Smooth muscle cell (in vitro differentiated cells): ENCODE data around the gene IL17RE. TPM values are rescaled to one million over a fixed set of nuclear protein-coding genes. Genes with fewer than 3 reads are reported as not detected.
"Not testable (repeated sequence)": the region's sequence is repeated elsewhere in the genome, so short reads cannot be mapped to it uniquely, and the experiment has no call there.

Experiments
- DNase-seq: peaks from one replicate; lab custom pipeline; 2025; ENCODE audit not compliant: unreplicated experiment; lab: John Stamatoyannopoulos, UW
- H2AFZ ChIP-seq: fragments of 200-600 bp; sonication (generic); 2 replicates; pipeline ENCODE4 v1.6.0; 2016; ENCODE audit warnings: antibody characterized with exemption, low read depth, mild to moderate bottlenecking
- H3F3A ChIP-seq: fragments of 200-600 bp; sonication (generic); 2 replicates; pipeline ENCODE4 v1.6.0; 2017; ENCODE audit warnings: antibody characterized with exemption, low read depth
- H3K27ac ChIP-seq: fragments of 200-600 bp; sonication (generic); 2 replicates; pipeline ENCODE4 v1.5.1; 2016; ENCODE audit warnings: low read depth, mild to moderate bottlenecking
- H3K27me3 ChIP-seq: fragments of 200-600 bp; sonication (generic); 2 replicates; pipeline ENCODE4 v1.6.1; 2016; ENCODE audit warnings: low read depth, mild to moderate bottlenecking
- H3K36me3 ChIP-seq: fragments of 200-600 bp; sonication (generic); 2 replicates; pipeline ENCODE4 v1.5.1; 2016; ENCODE audit warnings: low read depth
- H3K4me1 ChIP-seq: fragments of 200-600 bp; sonication (generic); 2 replicates; pipeline ENCODE4 v1.5.1; 2016; ENCODE audit warnings: low read depth
- H3K4me2 ChIP-seq: fragments of 200-600 bp; sonication (generic); 2 replicates; pipeline ENCODE4 v1.6.0; 2016; ENCODE audit warnings: mild to moderate bottlenecking
- H3K4me3 ChIP-seq: fragments of 200-600 bp; sonication (generic); 2 replicates; pipeline ENCODE4 v1.5.1; 2016; ENCODE audit warnings: mild to moderate bottlenecking
- H3K79me2 ChIP-seq: fragments of 200-600 bp; sonication (generic); 2 replicates; pipeline ENCODE4 v1.6.0; 2016; ENCODE audit warnings: low read depth, mild to moderate bottlenecking
- H3K9ac ChIP-seq: fragments of 200-600 bp; sonication (generic); 2 replicates; pipeline ENCODE4 v1.6.0; 2016; ENCODE audit warnings: low read depth
- H3K9me3 ChIP-seq: fragments of 200-600 bp; sonication (generic); replicated peaks from 2 replicates; pipeline ENCODE4 v1.5.1; 2016; ENCODE audit warnings: low read depth
- H4K20me1 ChIP-seq: fragments of 200-600 bp; sonication (generic); 2 replicates; pipeline ENCODE4 v1.6.0; 2016; ENCODE audit warnings: low read depth
- WGBS: methylation state at CpG from one replicate; pipeline ENCODE4 v1.1.7; 2016; ENCODE audit warnings: low lambda C conversion rate; 5-methylcytosine and 5-hydroxymethylcytosine counted together
- polyA plus RNA-seq: library from polyadenylated mRNA; unstranded; fragments of >200 nt; fragmentation: Nextera tagmentation; extraction: Ambion mirVana; gene quantifications from 2 replicates; pipeline ENCODE4 v1.2.1, GENCODE V29; 2016
- total RNA-seq: library from RNA; depleted of rRNA; stranded (reverse); fragments of >200 nt; gene quantifications from 2 replicates; pipeline ENCODE4 v1.2.3, GENCODE V29; 2014
- TF ChIP-seq, protein P1 (sequence below): fragments of 200-600 bp; sonication (generic); IDR thresholded peaks from 2 replicates; pipeline ENCODE4 v1.5.1; 2017; ENCODE audit warnings: borderline replicate concordance, mild to moderate bottlenecking, antibody characterized with exemption; ENCODE audit not compliant: insufficient read depth, poor library complexity, severe bottlenecking

IL17RE gene
- total and polyA plus RNA-seq, 2 experiments from 2014 or later, result 0.32 to 4.9 TPM

DNA sequence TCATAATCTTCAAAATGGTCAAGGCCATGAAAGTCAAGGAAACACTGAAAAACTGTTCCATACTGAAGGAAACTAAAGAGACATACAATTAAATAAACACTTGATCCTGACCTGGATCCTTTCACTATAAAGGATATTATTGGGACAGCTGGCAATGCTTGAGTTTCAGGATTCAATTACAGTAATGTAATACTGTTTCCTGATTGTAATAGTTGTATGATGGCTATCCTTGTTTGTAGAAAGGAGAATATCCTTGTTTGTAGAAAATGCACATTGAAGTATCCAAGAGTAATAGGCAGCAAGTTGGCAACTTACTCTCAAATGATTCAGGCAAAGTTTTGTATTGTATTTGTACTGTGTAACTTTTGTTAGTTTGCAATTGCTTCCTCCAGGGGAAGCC is 27.2 kb upstream of the IL17RE start:
- no peaks in the 10 kb centered on the region for H4K20me1 ChIP-seq
- H2AFZ ChIP-seq, result no peak overlapping the region
- H3K4me2 ChIP-seq, result no peak overlapping the region
- H3K4me3 ChIP-seq, result no peak overlapping the region
- no peaks in the 10 kb centered on the region for H3K4me1 ChIP-seq
- no peaks in the 10 kb centered on the region for H3K79me2 ChIP-seq
- no peaks in the 10 kb centered on the region for H3K27me3 ChIP-seq
- no peaks in the 10 kb centered on the region for H3F3A ChIP-seq
- H3K9me3 ChIP-seq, result no peaks in the 10 kb centered on the region
- no peaks in the 10 kb centered on the region for H3K36me3 ChIP-seq
- H3K27ac ChIP-seq, result no peak overlapping the region
- no peak for DNase-seq
- TF ChIP-seq, protein P1, sequence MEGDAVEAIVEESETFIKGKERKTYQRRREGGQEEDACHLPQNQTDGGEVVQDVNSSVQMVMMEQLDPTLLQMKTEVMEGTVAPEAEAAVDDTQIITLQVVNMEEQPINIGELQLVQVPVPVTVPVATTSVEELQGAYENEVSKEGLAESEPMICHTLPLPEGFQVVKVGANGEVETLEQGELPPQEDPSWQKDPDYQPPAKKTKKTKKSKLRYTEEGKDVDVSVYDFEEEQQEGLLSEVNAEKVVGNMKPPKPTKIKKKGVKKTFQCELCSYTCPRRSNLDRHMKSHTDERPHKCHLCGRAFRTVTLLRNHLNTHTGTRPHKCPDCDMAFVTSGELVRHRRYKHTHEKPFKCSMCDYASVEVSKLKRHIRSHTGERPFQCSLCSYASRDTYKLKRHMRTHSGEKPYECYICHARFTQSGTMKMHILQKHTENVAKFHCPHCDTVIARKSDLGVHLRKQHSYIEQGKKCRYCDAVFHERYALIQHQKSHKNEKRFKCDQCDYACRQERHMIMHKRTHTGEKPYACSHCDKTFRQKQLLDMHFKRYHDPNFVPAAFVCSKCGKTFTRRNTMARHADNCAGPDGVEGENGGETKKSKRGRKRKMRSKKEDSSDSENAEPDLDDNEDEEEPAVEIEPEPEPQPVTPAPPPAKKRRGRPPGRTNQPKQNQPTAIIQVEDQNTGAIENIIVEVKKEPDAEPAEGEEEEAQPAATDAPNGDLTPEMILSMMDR, result no peak
- H3K9ac ChIP-seq, result no peak overlapping the region

DNA sequence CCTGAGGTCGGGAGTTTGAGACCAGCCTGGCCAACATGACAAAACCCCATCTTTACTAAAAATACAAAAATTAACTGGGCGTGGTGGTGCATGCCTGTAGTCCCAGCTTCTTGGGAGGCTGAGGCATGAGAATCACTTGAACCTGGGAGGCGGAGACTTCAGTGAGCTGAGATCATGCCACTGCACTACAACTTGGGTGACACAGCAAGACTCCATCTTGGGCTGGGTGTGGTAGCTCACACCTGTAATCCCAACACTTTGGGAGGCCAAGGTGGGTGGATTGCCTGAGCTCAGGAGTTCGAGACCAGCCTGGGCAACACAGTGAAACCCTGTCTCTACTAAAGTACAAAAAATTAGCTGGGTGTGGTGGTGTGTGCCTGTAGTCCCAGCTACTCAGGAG is 26.4 kb upstream of the IL17RE start:
- not testable (repeated sequence) for H3K36me3 ChIP-seq, H3K79me2 ChIP-seq, H3F3A ChIP-seq, H3K27me3 ChIP-seq, H3K9me3 ChIP-seq, H3K27ac ChIP-seq, H3K4me3 ChIP-seq, H3K4me1 ChIP-seq, H4K20me1 ChIP-seq, H2AFZ ChIP-seq, DNase-seq, H3K4me2 ChIP-seq, H3K9ac ChIP-seq
- 99% methylated on average over 4 of the region's 4 CpGs for WGBS

DNA sequence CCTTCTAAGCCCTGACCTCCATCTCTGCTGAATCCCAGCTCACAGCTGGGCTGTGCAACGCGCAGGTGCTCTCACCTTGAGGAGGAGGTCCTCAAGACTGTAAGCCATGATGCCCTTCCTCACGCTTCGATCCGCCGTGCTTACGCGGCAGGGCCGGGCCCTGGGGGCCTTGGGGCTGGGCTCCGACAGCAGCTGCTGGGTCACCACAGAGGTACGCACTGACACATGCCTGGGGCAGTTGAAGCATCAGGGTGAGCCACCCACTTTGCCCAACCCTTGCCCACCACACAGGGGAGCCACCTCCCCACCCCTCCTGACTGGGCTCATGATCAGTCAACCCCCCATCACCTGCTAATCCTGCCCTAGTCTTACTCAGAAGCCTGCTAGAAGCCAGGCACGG is 25.7 kb upstream of the IL17RE start:
- no peak for DNase-seq
- Histone ChIP-seq H3K27me3 (no peaks in the 10 kb centered on the region), H3K9ac (no peak overlapping the region), H3K27ac (no peak overlapping the region), H3K79me2 (no peaks in the 10 kb centered on the region), H3K4me1 (no peaks in the 10 kb centered on the region), H3K9me3 (no peaks in the 10 kb centered on the region), H3K4me2 (no peak overlapping the region), H4K20me1 (no peaks in the 10 kb centered on the region), H2AFZ (no peak overlapping the region), H3F3A (no peaks in the 10 kb centered on the region), H3K4me3 (no peak overlapping the region), H3K36me3 (no peaks in the 10 kb centered on the region)
- 92% methylated on average over 12 of the region's 12 CpGs for WGBS
- TF ChIP-seq, protein P1, result no peak

DNA sequence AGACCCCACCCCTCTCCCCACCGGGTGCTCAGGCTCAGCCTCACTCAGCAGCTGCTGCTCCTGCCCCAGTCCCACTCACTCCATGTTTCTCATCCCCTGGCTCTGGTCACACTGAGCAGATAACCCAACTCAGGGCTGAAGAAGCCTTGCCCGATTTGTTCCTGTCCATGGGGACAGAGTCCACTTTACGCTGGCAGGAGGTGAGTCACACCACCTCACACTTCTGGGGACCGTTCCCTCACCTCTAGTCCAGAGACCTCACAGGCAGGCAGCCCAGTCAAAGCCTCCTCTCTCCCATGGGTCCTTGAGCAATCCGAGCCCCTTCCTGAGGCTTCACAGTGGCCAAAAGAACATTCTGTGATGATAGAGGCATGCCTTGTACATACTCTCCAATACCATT is 23.9 kb upstream of the IL17RE start:
- no peak for DNase-seq
- H4K20me1 ChIP-seq, result no peaks in the 10 kb centered on the region
- no peak overlapping the region for H3K27ac ChIP-seq
- H3K4me2 ChIP-seq, result no peak overlapping the region
- H3K4me3 ChIP-seq, result no peak overlapping the region
- no peaks in the 10 kb centered on the region for H3K27me3 ChIP-seq
- no peaks in the 10 kb centered on the region for H3K79me2 ChIP-seq
- no peak overlapping the region for H3K9ac ChIP-seq
- H3K9me3 ChIP-seq, result no peaks in the 10 kb centered on the region
- H2AFZ ChIP-seq, result no peak overlapping the region
- 88% methylated on average over 5 of the region's 5 CpGs for WGBS
- H3K4me1 ChIP-seq, result peaks cover 2% of the 10 kb centered on the region
- peaks cover 3% of the 10 kb centered on the region for H3F3A ChIP-seq
- no peaks in the 10 kb centered on the region for H3K36me3 ChIP-seq
- TF ChIP-seq, protein P1, result no peak
